AG08395 (cell line): Measurements from ENCODE around the gene NDUFAF3.

Source experiments
- DNase-seq: peaks from one replicate; pipeline ENCODE4 v3.0.0; 2012; ENCODE audit warnings: mixed read lengths, low spot score

Gene NDUFAF3

DNA sequence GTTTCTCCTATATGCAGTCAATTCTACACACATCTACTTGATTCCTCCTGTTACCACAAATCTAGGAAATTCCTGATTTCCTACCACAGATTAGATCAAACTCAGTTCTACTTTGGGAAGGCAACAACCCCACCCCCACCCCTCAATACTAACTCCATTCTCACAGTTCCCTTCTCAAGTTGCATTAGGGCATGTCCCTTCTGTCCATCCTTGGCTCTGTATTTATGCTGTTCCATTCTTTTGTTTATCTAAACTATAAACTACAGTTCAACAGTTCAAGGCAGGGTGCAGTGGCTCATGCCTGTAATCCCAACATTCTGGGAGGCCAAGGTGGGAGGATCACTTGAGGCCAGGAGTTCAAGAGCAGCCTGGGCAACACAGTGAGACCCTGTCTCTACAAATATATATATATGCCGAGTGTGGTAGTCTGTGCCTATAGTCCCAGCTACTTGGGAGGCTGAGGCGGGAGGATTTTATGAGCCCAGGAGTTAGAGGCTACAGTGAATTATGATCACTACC, 32.5 kb downstream of the NDUFAF3 start:
- no peak for DNase-seq

- DNase-seq: no peak
Observed at GRCh38 chr3:49057268-49057667, 35.3 kb downstream of the NDUFAF3 start.

DNA sequence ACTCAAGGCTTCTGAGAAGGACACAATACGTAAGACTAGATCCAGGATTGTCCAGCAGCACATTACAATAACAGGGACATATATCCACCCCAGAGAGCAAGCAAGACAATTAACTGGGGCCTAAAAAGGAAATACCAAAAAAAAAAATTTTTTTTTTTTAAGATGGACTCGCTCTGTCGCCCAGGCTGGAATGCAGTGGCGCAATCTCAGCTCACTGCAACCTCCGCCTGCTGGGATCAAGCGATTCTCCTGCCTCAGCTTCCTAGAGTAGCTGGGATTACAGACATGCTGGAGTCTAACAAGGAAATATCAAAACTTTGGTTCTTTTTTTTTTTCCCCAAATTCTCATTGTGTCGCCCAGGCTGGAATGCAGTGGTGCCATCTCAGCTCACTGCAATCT, 36.1 kb downstream of the NDUFAF3 start:
- no peak for DNase-seq
